CD8-positive, alpha-beta memory T cell (primary cell): ENCODE data around the gene POLR1A. TPM values are rescaled to one million over a fixed set of nuclear protein-coding genes. Genes with fewer than 3 reads are reported as not detected.
A peak's percentile ranks its signal among the peaks of the same experiment; 100 is the strongest.

Experiments used
- CTCF ChIA-PET: fragments of 350-600 bp; sonication (Branson Sonifier 250); formaldehyde crosslinking; loops from one replicate; lab custom pipeline; 2021; ENCODE audit warnings: antibody characterized with exemption; lab: Charles Lee
- POLR2A ChIA-PET: fragments of 350-600 bp; sonication (Branson Sonifier 250); formaldehyde crosslinking; loops from one replicate; lab custom pipeline; 2021; ENCODE audit warnings: antibody characterized with exemption; lab: Charles Lee
- DNase-seq, 5 donors: peaks; one replicate each; pipeline versions ENCODE4 v3.0.0 to v3.0.0-alpha.2; 2020 to 2022; ENCODE audit warnings: mixed read lengths in 1 of 5
- H3K27ac ChIP-seq: one replicate; pipeline ENCODE4 v1.7.0; 2013; ENCODE audit warnings: low read depth, mild to moderate bottlenecking, low read length, moderate library complexity
- H3K27me3 ChIP-seq: 2 replicates; pipeline ENCODE4 v1.7.0; 2013; ENCODE audit warnings: low read length, mild to moderate bottlenecking; ENCODE audit not compliant: insufficient read depth, poor library complexity, severe bottlenecking
- H3K36me3 ChIP-seq: 2 replicates; pipeline ENCODE4 v1.7.0; 2013; ENCODE audit warnings: mild to moderate bottlenecking, low read length, moderate library complexity; ENCODE audit not compliant: insufficient read depth
- H3K4me1 ChIP-seq: 2 replicates; pipeline ENCODE4 v1.7.0; 2013; ENCODE audit warnings: mild to moderate bottlenecking, low read length, moderate library complexity; ENCODE audit not compliant: insufficient read depth
- H3K4me3 ChIP-seq: 2 replicates; pipeline ENCODE4 v1.7.0; 2013; ENCODE audit warnings: mild to moderate bottlenecking, low read length
- H3K9me3 ChIP-seq: 2 replicates; pipeline ENCODE4 v1.7.0; 2013; ENCODE audit warnings: mild to moderate bottlenecking, low read length
- H3K27ac Mint-ChIP-seq, 8 donors: one replicate each; pipeline ENCODE4 v1.8.0; 2020 to 2021; ENCODE audit warnings: mixed read lengths in 8 of 8, mild to moderate bottlenecking in 6 of 8, inconsistent platforms in 3 of 8, moderate library complexity in 3 of 8
- H3K27me3 Mint-ChIP-seq, 2 donors: one replicate each; pipeline ENCODE4 v1.8.0; 2020 to 2021; ENCODE audit warnings: mixed read lengths in 2 of 2, mild to moderate bottlenecking in 1 of 2, moderate library complexity in 1 of 2
- H3K36me3 Mint-ChIP-seq, 3 donors: one replicate each; pipeline ENCODE4 v1.8.0; 2020 to 2021; ENCODE audit warnings: mixed read lengths in 3 of 3, inconsistent platforms in 1 of 3, mild to moderate bottlenecking in 1 of 3
- H3K4me1 Mint-ChIP-seq, 3 donors: one replicate each; pipeline ENCODE4 v1.8.0; 2020 to 2021; ENCODE audit warnings: mixed read lengths in 3 of 3, inconsistent platforms in 1 of 3, mild to moderate bottlenecking in 1 of 3
- H3K4me3 Mint-ChIP-seq, 7 donors: one replicate each; pipeline ENCODE4 v1.8.0; 2020 to 2021; ENCODE audit warnings: mixed read lengths in 7 of 7, mild to moderate bottlenecking in 6 of 7, moderate library complexity in 4 of 7, inconsistent platforms in 2 of 7
- H3K9me3 Mint-ChIP-seq, 5 donors: one replicate each; pipeline ENCODE4 v1.8.0; 2020 to 2022; ENCODE audit warnings: mixed read lengths in 5 of 5, mild to moderate bottlenecking in 3 of 5, moderate library complexity in 2 of 5, inconsistent platforms in 1 of 5
- polyA plus RNA-seq: library from polyadenylated mRNA; unstranded; fragments of 300-500 nt; fragmentation: Illumina TruSeq; gene quantifications from one replicate; pipeline ENCODE4 v1.2.3, GENCODE V29; 2021
- total RNA-seq, 2 experiments: library from RNA; stranded (reverse); gene quantifications; one replicate each; pipeline ENCODE4 v1.2.3, GENCODE V29; 2021

POLR1A gene
- total and polyA plus RNA-seq, 3 experiments from 2014 or later: 4.8 to 63.3 (median 60.3) TPM

- H3K4me3 Mint-ChIP-seq: no peak overlapping the region
- H3K9me3 Mint-ChIP-seq: no peaks in the 10 kb centered on the region
- POLR2A ChIA-PET: no interaction called here
- H3K36me3 Mint-ChIP-seq: peaks cover 8 to 90% (median 30%) of the 10 kb centered on the region in 3 donors
- H3K4me1 ChIP-seq: no peaks in the 10 kb centered on the region
- DNase-seq: peak in 2 of 5 donors; percentile 5
- H3K9me3 ChIP-seq: no peaks in the 10 kb centered on the region
- no peaks in the 10 kb centered on the region for H3K27me3 Mint-ChIP-seq
- peaks cover 52% of the 10 kb centered on the region for H3K36me3 ChIP-seq
- no peak overlapping the region for H3K27ac ChIP-seq
- H3K4me3 ChIP-seq: no peak overlapping the region
- peaks cover 9 to 15% (median 14%) of the 10 kb centered on the region in 3 donors for H3K4me1 Mint-ChIP-seq
- CTCF ChIA-PET: no interaction called here
- H3K27me3 ChIP-seq: no peaks in the 10 kb centered on the region
- peak overlapping the region in 5 of 8 donors; percentile 53 to 93 (median 78) for H3K27ac Mint-ChIP-seq
Measured at GRCh38 chr2:86139981-86140380, 34.3 kb upstream of the POLR1A start.

GRCh38 chr2:86138736-86139625 is 33.3 kb upstream of the POLR1A start:
- no peaks in the 10 kb centered on the region for H3K4me1 ChIP-seq
- no peaks in the 10 kb centered on the region for H3K9me3 Mint-ChIP-seq
- no peaks in the 10 kb centered on the region for H3K9me3 ChIP-seq
- H3K36me3 ChIP-seq: peaks cover 52% of the 10 kb centered on the region
- no peak overlapping the region for H3K27ac ChIP-seq
- H3K4me3 Mint-ChIP-seq: no peak overlapping the region
- H3K27ac Mint-ChIP-seq: peak overlapping the region in 7 of 8 donors; percentile 34 to 93 (median 63)
- no peaks in the 10 kb centered on the region for H3K27me3 ChIP-seq
- no peaks in the 10 kb centered on the region for H3K27me3 Mint-ChIP-seq
- DNase-seq: no peak
- H3K4me1 Mint-ChIP-seq: peaks cover 9 to 15% (median 14%) of the 10 kb centered on the region in 3 donors
- H3K36me3 Mint-ChIP-seq: peaks cover 8 to 90% (median 28%) of the 10 kb centered on the region in 3 donors
- no peak overlapping the region for H3K4me3 ChIP-seq
- ChIA-PET POLR2A (no interaction called here), CTCF (no interaction called here)

- Mint-ChIP-seq H3K4me3 (no peak overlapping the region), H3K36me3 (peaks cover 8 to 96% (median 34%) of the 10 kb centered on the region in 3 donors), H3K27me3 (peaks cover 0 to 1% of the 10 kb centered on the region in 2 donors), H3K4me1 (peaks cover 9 to 15% (median 14%) of the 10 kb centered on the region in 3 donors), H3K9me3 (no peaks in the 10 kb centered on the region), H3K27ac (peak overlapping the region in 2 of 8 donors; percentile 29 to 58)
- no peak for DNase-seq
- Histone ChIP-seq H3K36me3 (peaks cover 73% of the 10 kb centered on the region), H3K4me3 (no peak overlapping the region), H3K27me3 (no peaks in the 10 kb centered on the region), H3K4me1 (no peaks in the 10 kb centered on the region), H3K27ac (no peak overlapping the region), H3K9me3 (no peaks in the 10 kb centered on the region)
- ChIA-PET CTCF (no interaction called here), POLR2A (interaction anchor here (0.5 kb wide), 1 partner anchor 1919 kb away, joined by 11 read pairs; no protein-coding TSS in a partner anchor)
Measured at GRCh38 chr2:86136141-86136540, 30.5 kb upstream of the POLR1A start.

GRCh38 chr2:86135653-86136052 is 30.0 kb upstream of the POLR1A start:
- no peak overlapping the region for H3K27ac ChIP-seq
- ChIA-PET POLR2A (interaction anchor here (0.5 kb wide), 1 partner anchor 1919 kb away, joined by 11 read pairs; no protein-coding TSS in a partner anchor), CTCF (no interaction called here)
- peaks cover 0 to 1% of the 10 kb centered on the region in 2 donors for H3K27me3 Mint-ChIP-seq
- H3K4me3 ChIP-seq: no peak overlapping the region
- no peaks in the 10 kb centered on the region for H3K4me1 ChIP-seq
- no peak for DNase-seq
- peaks cover 9 to 15% (median 14%) of the 10 kb centered on the region in 3 donors for H3K4me1 Mint-ChIP-seq
- H3K4me3 Mint-ChIP-seq: no peak overlapping the region
- peaks cover 8 to 97% (median 34%) of the 10 kb centered on the region in 3 donors for H3K36me3 Mint-ChIP-seq
- H3K27ac Mint-ChIP-seq: peak overlapping the region in 1 of 8 donors; percentile 13
- no peaks in the 10 kb centered on the region for H3K27me3 ChIP-seq
- H3K9me3 Mint-ChIP-seq: no peaks in the 10 kb centered on the region
- peaks cover 74% of the 10 kb centered on the region for H3K36me3 ChIP-seq
- no peaks in the 10 kb centered on the region for H3K9me3 ChIP-seq

GRCh38 chr2:86134709-86135108 is 29.0 kb upstream of the POLR1A start:
- no peaks in the 10 kb centered on the region for H3K4me1 ChIP-seq
- no peaks in the 10 kb centered on the region for H3K27me3 ChIP-seq
- peaks cover 8 to 98% (median 37%) of the 10 kb centered on the region in 3 donors for H3K36me3 Mint-ChIP-seq
- POLR2A ChIA-PET: no interaction called here
- no peaks in the 10 kb centered on the region for H3K9me3 ChIP-seq
- DNase-seq: no peak
- peaks cover 74% of the 10 kb centered on the region for H3K36me3 ChIP-seq
- peak overlapping the region in 1 of 8 donors; percentile 61 for H3K27ac Mint-ChIP-seq
- peaks cover 6 to 9% (median 6%) of the 10 kb centered on the region in 3 donors for H3K4me1 Mint-ChIP-seq
- no peak overlapping the region for H3K4me3 Mint-ChIP-seq
- no peaks in the 10 kb centered on the region for H3K9me3 Mint-ChIP-seq
- no peak overlapping the region for H3K4me3 ChIP-seq
- H3K27ac ChIP-seq: no peak overlapping the region
- CTCF ChIA-PET: interaction anchor here (1.2 kb wide), 1 partner anchor 498 kb away, joined by 3 read pairs; no protein-coding TSS in a partner anchor
- H3K27me3 Mint-ChIP-seq: peaks cover 0 to 1% of the 10 kb centered on the region in 2 donors

GRCh38 chr2:86124683-86125082 is 19.0 kb upstream of the POLR1A start:
- H3K36me3 Mint-ChIP-seq: peaks cover 9 to 90% (median 23%) of the 10 kb centered on the region in 3 donors
- H3K4me3 Mint-ChIP-seq: no peak overlapping the region
- no peaks in the 10 kb centered on the region for H3K9me3 Mint-ChIP-seq
- ChIA-PET CTCF (no interaction called here), POLR2A (no interaction called here)
- Histone ChIP-seq H3K27ac (no peak overlapping the region), H3K36me3 (peaks cover 77% of the 10 kb centered on the region), H3K4me1 (no peaks in the 10 kb centered on the region), H3K27me3 (no peaks in the 10 kb centered on the region), H3K4me3 (no peak overlapping the region), H3K9me3 (no peaks in the 10 kb centered on the region)
- peak overlapping the region in 1 of 8 donors; percentile 27 for H3K27ac Mint-ChIP-seq
- DNase-seq: no peak
- H3K27me3 Mint-ChIP-seq: no peaks in the 10 kb centered on the region
- H3K4me1 Mint-ChIP-seq: no peaks in the 10 kb centered on the region

- Histone ChIP-seq H3K36me3 (peaks cover 77% of the 10 kb centered on the region), H3K4me3 (no peak overlapping the region), H3K4me1 (no peaks in the 10 kb centered on the region), H3K27ac (no peak overlapping the region), H3K9me3 (no peaks in the 10 kb centered on the region), H3K27me3 (no peaks in the 10 kb centered on the region)
- DNase-seq: no peak
- peaks cover 14 to 90% (median 24%) of the 10 kb centered on the region in 3 donors for H3K36me3 Mint-ChIP-seq
- peaks cover 0 to 2% of the 10 kb centered on the region in 2 donors for H3K27me3 Mint-ChIP-seq
- H3K27ac Mint-ChIP-seq: no peak overlapping the region
- ChIA-PET CTCF (no interaction called here), POLR2A (no interaction called here)
- H3K4me3 Mint-ChIP-seq: no peak overlapping the region
- H3K4me1 Mint-ChIP-seq: peaks cover 0 to under 1% (median 0%) of the 10 kb centered on the region in 3 donors
- no peaks in the 10 kb centered on the region for H3K9me3 Mint-ChIP-seq
Measured at GRCh38 chr2:86123328-86123925, 17.7 kb upstream of the POLR1A start.
